H1 (cell line): Measurements from ENCODE around the gene PHLDA1. TPM values are rescaled to one million over a fixed set of nuclear protein-coding genes. Genes with fewer than 3 reads are reported as not detected.

Source experiments
- BCL11A ChIP-seq, 2 experiments: IDR thresholded peaks; one replicate each; pipeline ENCODE4 v1.6.1; 2011; ENCODE audit warnings: low read depth in 2 of 2, low read length in 2 of 2, mild to moderate bottlenecking in 2 of 2
- GTF2F1 ChIP-seq: IDR thresholded peaks from 2 replicates; pipeline ENCODE4 v1.6.1; 2012; ENCODE audit warnings: low read depth, low read length, improper control_type of control experiment, borderline replicate concordance
- MAFK ChIP-seq: IDR thresholded peaks from 2 replicates; pipeline ENCODE4 v1.6.1; 2012; ENCODE audit warnings: low read depth, mild to moderate bottlenecking, improper control_type of control experiment, low read length
- polyA plus RNA-seq, 7 experiments: library from polyadenylated mRNA; depleted of rRNA in 3 of 7; stranded (reverse) in 5 of 7; unstranded in 2 of 7; fragments of >200 nt in 5 of 7; fragments of 200-250 nt in 2 of 7; gene quantifications; 1 replicate in 5 of 7; 2 replicates in 1 of 7; 4 replicates in 1 of 7; pipeline versions ENCODE4 v1.2.1 to v1.2.3, GENCODE V29; 2011 to 2013; ENCODE audit warnings: missing spikeins in 2 of 7, mixed read lengths in 2 of 7
- total RNA-seq: library from RNA; stranded (reverse); fragmentation: NEBNext Ultra II Directional; extraction: Animal tissue kit (Norgen Biotek cat#: 25700); gene quantifications from 2 replicates; pipeline ENCODE4 v1.2.1, GENCODE V29; 2021
- TF ChIP-seq, protein P1 (sequence below): fragments of 300-600 bp; sonication (generic); IDR thresholded peaks from 2 replicates; pipeline ENCODE4 v1.7.1; 2012; ENCODE audit warnings: low read length, moderate library complexity, mild to moderate bottlenecking, inconsistent platforms; ENCODE audit not compliant: insufficient replicate concordance
- TF ChIP-seq, protein P2 (sequence below), 3 experiments: IDR thresholded peaks; 1 replicate in 2 of 3; 2 replicates in 1 of 3; pipeline versions ENCODE4 v1.5.1 to v1.6.1; 2011; ENCODE audit warnings: low read length in 3 of 3, mild to moderate bottlenecking in 3 of 3, inconsistent platforms in 2 of 3, low read depth in 1 of 3, moderate library complexity in 1 of 3; ENCODE audit not compliant: insufficient read depth in 1 of 3; ENCODE audit errors: control extremely low read depth in 1 of 3

PHLDA1 gene
- total and polyA plus RNA-seq, 2 of the 8 experiments (the other 6 are each of a cell fraction or from before 2014, with no cell fraction given) = 18.9 to 19.4 TPM

GRCh38 chr12:76012644-76013043 lies 18.9 kb downstream of the PHLDA1 start (continued):
- TF ChIP-seq, protein P1, sequence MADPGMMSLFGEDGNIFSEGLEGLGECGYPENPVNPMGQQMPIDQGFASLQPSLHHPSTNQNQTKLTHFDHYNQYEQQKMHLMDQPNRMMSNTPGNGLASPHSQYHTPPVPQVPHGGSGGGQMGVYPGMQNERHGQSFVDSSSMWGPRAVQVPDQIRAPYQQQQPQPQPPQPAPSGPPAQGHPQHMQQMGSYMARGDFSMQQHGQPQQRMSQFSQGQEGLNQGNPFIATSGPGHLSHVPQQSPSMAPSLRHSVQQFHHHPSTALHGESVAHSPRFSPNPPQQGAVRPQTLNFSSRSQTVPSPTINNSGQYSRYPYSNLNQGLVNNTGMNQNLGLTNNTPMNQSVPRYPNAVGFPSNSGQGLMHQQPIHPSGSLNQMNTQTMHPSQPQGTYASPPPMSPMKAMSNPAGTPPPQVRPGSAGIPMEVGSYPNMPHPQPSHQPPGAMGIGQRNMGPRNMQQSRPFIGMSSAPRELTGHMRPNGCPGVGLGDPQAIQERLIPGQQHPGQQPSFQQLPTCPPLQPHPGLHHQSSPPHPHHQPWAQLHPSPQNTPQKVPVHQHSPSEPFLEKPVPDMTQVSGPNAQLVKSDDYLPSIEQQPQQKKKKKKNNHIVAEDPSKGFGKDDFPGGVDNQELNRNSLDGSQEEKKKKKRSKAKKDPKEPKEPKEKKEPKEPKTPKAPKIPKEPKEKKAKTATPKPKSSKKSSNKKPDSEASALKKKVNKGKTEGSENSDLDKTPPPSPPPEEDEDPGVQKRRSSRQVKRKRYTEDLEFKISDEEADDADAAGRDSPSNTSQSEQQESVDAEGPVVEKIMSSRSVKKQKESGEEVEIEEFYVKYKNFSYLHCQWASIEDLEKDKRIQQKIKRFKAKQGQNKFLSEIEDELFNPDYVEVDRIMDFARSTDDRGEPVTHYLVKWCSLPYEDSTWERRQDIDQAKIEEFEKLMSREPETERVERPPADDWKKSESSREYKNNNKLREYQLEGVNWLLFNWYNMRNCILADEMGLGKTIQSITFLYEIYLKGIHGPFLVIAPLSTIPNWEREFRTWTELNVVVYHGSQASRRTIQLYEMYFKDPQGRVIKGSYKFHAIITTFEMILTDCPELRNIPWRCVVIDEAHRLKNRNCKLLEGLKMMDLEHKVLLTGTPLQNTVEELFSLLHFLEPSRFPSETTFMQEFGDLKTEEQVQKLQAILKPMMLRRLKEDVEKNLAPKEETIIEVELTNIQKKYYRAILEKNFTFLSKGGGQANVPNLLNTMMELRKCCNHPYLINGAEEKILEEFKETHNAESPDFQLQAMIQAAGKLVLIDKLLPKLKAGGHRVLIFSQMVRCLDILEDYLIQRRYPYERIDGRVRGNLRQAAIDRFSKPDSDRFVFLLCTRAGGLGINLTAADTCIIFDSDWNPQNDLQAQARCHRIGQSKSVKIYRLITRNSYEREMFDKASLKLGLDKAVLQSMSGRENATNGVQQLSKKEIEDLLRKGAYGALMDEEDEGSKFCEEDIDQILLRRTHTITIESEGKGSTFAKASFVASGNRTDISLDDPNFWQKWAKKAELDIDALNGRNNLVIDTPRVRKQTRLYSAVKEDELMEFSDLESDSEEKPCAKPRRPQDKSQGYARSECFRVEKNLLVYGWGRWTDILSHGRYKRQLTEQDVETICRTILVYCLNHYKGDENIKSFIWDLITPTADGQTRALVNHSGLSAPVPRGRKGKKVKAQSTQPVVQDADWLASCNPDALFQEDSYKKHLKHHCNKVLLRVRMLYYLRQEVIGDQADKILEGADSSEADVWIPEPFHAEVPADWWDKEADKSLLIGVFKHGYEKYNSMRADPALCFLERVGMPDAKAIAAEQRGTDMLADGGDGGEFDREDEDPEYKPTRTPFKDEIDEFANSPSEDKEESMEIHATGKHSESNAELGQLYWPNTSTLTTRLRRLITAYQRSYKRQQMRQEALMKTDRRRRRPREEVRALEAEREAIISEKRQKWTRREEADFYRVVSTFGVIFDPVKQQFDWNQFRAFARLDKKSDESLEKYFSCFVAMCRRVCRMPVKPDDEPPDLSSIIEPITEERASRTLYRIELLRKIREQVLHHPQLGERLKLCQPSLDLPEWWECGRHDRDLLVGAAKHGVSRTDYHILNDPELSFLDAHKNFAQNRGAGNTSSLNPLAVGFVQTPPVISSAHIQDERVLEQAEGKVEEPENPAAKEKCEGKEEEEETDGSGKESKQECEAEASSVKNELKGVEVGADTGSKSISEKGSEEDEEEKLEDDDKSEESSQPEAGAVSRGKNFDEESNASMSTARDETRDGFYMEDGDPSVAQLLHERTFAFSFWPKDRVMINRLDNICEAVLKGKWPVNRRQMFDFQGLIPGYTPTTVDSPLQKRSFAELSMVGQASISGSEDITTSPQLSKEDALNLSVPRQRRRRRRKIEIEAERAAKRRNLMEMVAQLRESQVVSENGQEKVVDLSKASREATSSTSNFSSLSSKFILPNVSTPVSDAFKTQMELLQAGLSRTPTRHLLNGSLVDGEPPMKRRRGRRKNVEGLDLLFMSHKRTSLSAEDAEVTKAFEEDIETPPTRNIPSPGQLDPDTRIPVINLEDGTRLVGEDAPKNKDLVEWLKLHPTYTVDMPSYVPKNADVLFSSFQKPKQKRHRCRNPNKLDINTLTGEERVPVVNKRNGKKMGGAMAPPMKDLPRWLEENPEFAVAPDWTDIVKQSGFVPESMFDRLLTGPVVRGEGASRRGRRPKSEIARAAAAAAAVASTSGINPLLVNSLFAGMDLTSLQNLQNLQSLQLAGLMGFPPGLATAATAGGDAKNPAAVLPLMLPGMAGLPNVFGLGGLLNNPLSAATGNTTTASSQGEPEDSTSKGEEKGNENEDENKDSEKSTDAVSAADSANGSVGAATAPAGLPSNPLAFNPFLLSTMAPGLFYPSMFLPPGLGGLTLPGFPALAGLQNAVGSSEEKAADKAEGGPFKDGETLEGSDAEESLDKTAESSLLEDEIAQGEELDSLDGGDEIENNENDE = no peak
- no peak for TF ChIP-seq MAFK
- TF ChIP-seq BCL11A (IDR thresholded peaks at IDR 0.05; ENCODE audit: low read depth in 2 of 2, low read length in 2 of 2) = no peak
- TF ChIP-seq GTF2F1 = no peak
- TF ChIP-seq, protein P2, sequence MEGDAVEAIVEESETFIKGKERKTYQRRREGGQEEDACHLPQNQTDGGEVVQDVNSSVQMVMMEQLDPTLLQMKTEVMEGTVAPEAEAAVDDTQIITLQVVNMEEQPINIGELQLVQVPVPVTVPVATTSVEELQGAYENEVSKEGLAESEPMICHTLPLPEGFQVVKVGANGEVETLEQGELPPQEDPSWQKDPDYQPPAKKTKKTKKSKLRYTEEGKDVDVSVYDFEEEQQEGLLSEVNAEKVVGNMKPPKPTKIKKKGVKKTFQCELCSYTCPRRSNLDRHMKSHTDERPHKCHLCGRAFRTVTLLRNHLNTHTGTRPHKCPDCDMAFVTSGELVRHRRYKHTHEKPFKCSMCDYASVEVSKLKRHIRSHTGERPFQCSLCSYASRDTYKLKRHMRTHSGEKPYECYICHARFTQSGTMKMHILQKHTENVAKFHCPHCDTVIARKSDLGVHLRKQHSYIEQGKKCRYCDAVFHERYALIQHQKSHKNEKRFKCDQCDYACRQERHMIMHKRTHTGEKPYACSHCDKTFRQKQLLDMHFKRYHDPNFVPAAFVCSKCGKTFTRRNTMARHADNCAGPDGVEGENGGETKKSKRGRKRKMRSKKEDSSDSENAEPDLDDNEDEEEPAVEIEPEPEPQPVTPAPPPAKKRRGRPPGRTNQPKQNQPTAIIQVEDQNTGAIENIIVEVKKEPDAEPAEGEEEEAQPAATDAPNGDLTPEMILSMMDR (IDR thresholded peaks at IDR 0.05; ENCODE audit: control extremely low read depth in 1 of 3, insufficient read depth in 1 of 3, low read depth in 1 of 3, low read length in 3 of 3) = no peak
